Measurements from ENCODE around the gene FCSK. TPM values are rescaled to one million over a fixed set of nuclear protein-coding genes. Genes with fewer than 3 reads are reported as not detected.

The FCSK gene
- total RNA-seq, 1 donor from 2014 or later = 12.0 TPM

DNA sequence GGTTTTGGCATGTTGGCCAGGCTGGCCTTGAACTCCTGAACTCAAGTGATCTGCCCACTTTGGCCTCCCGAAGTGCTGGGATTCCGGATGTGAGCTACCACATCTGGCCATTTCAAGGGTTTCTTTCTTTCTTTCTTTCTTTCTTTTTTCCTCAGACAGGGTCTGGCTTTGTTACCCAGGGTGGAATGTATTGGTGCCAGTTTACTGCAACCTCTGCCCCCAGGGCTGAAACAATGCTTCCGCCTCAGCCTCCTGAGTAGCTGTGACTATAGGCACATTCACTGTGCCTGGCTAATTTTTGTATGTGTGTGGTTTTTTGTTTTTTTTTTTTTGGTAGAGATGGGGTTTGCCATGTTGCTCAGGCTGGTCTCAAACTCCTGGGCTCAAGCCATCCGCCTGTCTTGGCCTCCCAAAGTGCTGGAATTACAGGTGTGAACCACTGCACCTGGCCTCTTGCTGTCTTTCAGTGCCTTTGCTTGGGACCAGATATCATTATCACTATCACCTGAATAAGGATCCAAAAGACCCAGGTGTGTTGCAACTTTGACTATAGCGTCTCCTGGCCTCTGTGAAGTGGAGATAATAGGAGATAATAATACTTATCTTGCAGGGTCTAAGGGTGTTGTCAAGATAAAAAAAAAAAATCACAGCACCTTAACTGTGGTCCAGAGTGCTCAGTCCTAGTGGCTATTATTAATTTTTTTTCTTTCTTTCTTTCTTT lies 3.2 kb downstream of the FCSK start:
- no peak overlapping the region for H2AFZ ChIP-seq (ENCODE audit: low read depth, low read length)
- no peaks in the 10 kb centered on the region for H3K27me3 ChIP-seq (ENCODE audit: insufficient read depth, low read length)
- H3K27ac ChIP-seq (ENCODE audit: low read depth, low read length) = no peak overlapping the region
- no peak overlapping the region for H3K4me2 ChIP-seq (ENCODE audit: low read length)
- TF ChIP-seq EZH2 (IDR thresholded peaks at IDR 0.05; ENCODE audit: insufficient read depth, low read length) = no peak
- TF ChIP-seq, protein P1, sequence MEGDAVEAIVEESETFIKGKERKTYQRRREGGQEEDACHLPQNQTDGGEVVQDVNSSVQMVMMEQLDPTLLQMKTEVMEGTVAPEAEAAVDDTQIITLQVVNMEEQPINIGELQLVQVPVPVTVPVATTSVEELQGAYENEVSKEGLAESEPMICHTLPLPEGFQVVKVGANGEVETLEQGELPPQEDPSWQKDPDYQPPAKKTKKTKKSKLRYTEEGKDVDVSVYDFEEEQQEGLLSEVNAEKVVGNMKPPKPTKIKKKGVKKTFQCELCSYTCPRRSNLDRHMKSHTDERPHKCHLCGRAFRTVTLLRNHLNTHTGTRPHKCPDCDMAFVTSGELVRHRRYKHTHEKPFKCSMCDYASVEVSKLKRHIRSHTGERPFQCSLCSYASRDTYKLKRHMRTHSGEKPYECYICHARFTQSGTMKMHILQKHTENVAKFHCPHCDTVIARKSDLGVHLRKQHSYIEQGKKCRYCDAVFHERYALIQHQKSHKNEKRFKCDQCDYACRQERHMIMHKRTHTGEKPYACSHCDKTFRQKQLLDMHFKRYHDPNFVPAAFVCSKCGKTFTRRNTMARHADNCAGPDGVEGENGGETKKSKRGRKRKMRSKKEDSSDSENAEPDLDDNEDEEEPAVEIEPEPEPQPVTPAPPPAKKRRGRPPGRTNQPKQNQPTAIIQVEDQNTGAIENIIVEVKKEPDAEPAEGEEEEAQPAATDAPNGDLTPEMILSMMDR (IDR thresholded peaks at IDR 0.05; ENCODE audit: insufficient read depth, low read depth, low read length) = no peak
- no peaks in the 10 kb centered on the region for H3K9me3 Mint-ChIP-seq (ENCODE audit: unreplicated experiment)
- FAIRE-seq (no peak), DNase-seq (ENCODE audit: low read depth) (no peak)
- no peak overlapping the region for H3K4me3 Mint-ChIP-seq (ENCODE audit: unreplicated experiment)
- no peak overlapping the region for H3K27ac Mint-ChIP-seq (ENCODE audit: unreplicated experiment)
- no peaks in the 10 kb centered on the region for H3K36me3 ChIP-seq (ENCODE audit: insufficient read depth, low read length)
- no peaks in the 10 kb centered on the region for H3K9me3 ChIP-seq (ENCODE audit: insufficient read depth, low read depth, low read length)
- H3K36me3 Mint-ChIP-seq (ENCODE audit: low read depth, unreplicated experiment) = peaks cover 2% of the 10 kb centered on the region
- peaks cover 8% of the 10 kb centered on the region for H3K4me1 Mint-ChIP-seq (ENCODE audit: low read depth, unreplicated experiment)
- peaks cover 3% of the 10 kb centered on the region for H3K4me1 ChIP-seq (ENCODE audit: insufficient read depth, low read length)
- no peaks in the 10 kb centered on the region for H3K27me3 Mint-ChIP-seq (ENCODE audit: low read depth, unreplicated experiment)
- H4K20me1 ChIP-seq (ENCODE audit: insufficient read depth, low read length) = no peaks in the 10 kb centered on the region
- no peaks in the 10 kb centered on the region for H3K79me2 ChIP-seq (ENCODE audit: insufficient read depth, low read length)
- no peak overlapping the region for H3K4me3 ChIP-seq (ENCODE audit: insufficient read depth, low read depth, low read length)
- no peak overlapping the region for H3K9ac ChIP-seq (ENCODE audit: low read length)

- Mint-ChIP-seq H3K27me3 (ENCODE audit: low read depth, unreplicated experiment) (no peaks in the 10 kb centered on the region), H3K4me1 (ENCODE audit: low read depth, unreplicated experiment) (peaks cover 8% of the 10 kb centered on the region), H3K36me3 (ENCODE audit: low read depth, unreplicated experiment) (peaks cover 6% of the 10 kb centered on the region), H3K27ac (ENCODE audit: unreplicated experiment) (peak overlapping the region; percentile 34), H3K9me3 (ENCODE audit: unreplicated experiment) (no peaks in the 10 kb centered on the region), H3K4me3 (ENCODE audit: unreplicated experiment) (no peak overlapping the region)
- Histone ChIP-seq H3K4me2 (ENCODE audit: low read length) (no peak overlapping the region), H3K79me2 (ENCODE audit: insufficient read depth, low read length) (no peaks in the 10 kb centered on the region), H3K27ac (ENCODE audit: low read depth, low read length) (no peak overlapping the region), H3K36me3 (ENCODE audit: insufficient read depth, low read length) (no peaks in the 10 kb centered on the region), H3K9ac (ENCODE audit: low read length) (no peak overlapping the region), H3K9me3 (ENCODE audit: insufficient read depth, low read depth, low read length) (no peaks in the 10 kb centered on the region), H3K27me3 (ENCODE audit: insufficient read depth, low read length) (no peaks in the 10 kb centered on the region), H3K4me3 (ENCODE audit: insufficient read depth, low read depth, low read length) (no peak overlapping the region), H4K20me1 (ENCODE audit: insufficient read depth, low read length) (no peaks in the 10 kb centered on the region), H2AFZ (ENCODE audit: low read depth, low read length) (no peak overlapping the region), H3K4me1 (ENCODE audit: insufficient read depth, low read length) (no peaks in the 10 kb centered on the region)
- DNase-seq (ENCODE audit: low read depth) = no peak
- TF ChIP-seq, protein P1 (IDR thresholded peaks at IDR 0.05; ENCODE audit: insufficient read depth, low read depth, low read length) = no peak
- TF ChIP-seq EZH2 (IDR thresholded peaks at IDR 0.05; ENCODE audit: insufficient read depth, low read length) = no peak
- no peak for FAIRE-seq
Measured at GRCh38 chr16:70460737-70461261, 6.4 kb downstream of the FCSK start.

DNA sequence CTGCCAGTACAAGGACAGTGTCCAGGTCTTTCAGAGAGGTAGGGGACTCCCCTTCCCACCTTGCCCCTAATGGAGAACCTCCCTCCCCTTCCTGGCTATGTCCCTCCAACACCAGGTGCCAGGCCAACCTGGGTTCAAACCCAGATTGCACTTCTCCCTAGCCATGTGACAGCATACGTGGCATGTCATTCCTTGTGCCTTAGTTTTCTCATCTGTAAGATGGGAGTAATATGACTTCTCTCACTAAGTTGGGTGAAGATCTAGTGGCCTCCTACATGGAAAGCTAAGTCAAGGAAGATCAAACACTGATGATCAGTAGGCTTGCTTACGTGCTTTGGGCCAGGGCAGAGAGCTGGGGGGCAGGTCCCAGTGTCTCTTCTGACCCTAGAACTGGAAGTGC lies 8.8 kb downstream of the FCSK start:
- Histone ChIP-seq H3K79me2 (ENCODE audit: insufficient read depth, low read length) (no peaks in the 10 kb centered on the region), H2AFZ (ENCODE audit: low read depth, low read length) (no peak overlapping the region), H3K4me2 (ENCODE audit: low read length) (no peak overlapping the region), H3K4me3 (ENCODE audit: insufficient read depth, low read depth, low read length) (no peak overlapping the region), H3K4me1 (ENCODE audit: insufficient read depth, low read length) (no peaks in the 10 kb centered on the region), H3K27me3 (ENCODE audit: insufficient read depth, low read length) (no peaks in the 10 kb centered on the region), H3K9ac (ENCODE audit: low read length) (no peak overlapping the region), H3K27ac (ENCODE audit: low read depth, low read length) (no peak overlapping the region), H4K20me1 (ENCODE audit: insufficient read depth, low read length) (no peaks in the 10 kb centered on the region), H3K36me3 (ENCODE audit: insufficient read depth, low read length) (no peaks in the 10 kb centered on the region), H3K9me3 (ENCODE audit: insufficient read depth, low read depth, low read length) (no peaks in the 10 kb centered on the region)
- no peak overlapping the region for H3K27ac Mint-ChIP-seq (ENCODE audit: unreplicated experiment)
- peaks cover 8% of the 10 kb centered on the region for H3K4me1 Mint-ChIP-seq (ENCODE audit: low read depth, unreplicated experiment)
- FAIRE-seq = no peak
- peaks cover 8% of the 10 kb centered on the region for H3K36me3 Mint-ChIP-seq (ENCODE audit: low read depth, unreplicated experiment)
- TF ChIP-seq EZH2 (IDR thresholded peaks at IDR 0.05; ENCODE audit: insufficient read depth, low read length) = no peak
- TF ChIP-seq, protein P1 (IDR thresholded peaks at IDR 0.05; ENCODE audit: insufficient read depth, low read depth, low read length) = no peak
- no peaks in the 10 kb centered on the region for H3K9me3 Mint-ChIP-seq (ENCODE audit: unreplicated experiment)
- peaks cover under 1% of the 10 kb centered on the region for H3K27me3 Mint-ChIP-seq (ENCODE audit: low read depth, unreplicated experiment)
- no peak overlapping the region for H3K4me3 Mint-ChIP-seq (ENCODE audit: unreplicated experiment)
- DNase-seq (ENCODE audit: low read depth) = no peak
